GM12878 (cell line): Measurements from ENCODE around the gene PPP1R13B.

ENCODE experiments used
- ATF2 ChIP-seq: IDR thresholded peaks from 2 replicates; pipeline ENCODE4 v1.6.1; 2012; ENCODE audit warnings: low read length, inconsistent platforms
- CTCF ChIP-seq, 3 experiments: IDR thresholded peaks in 2 of 3; conservative IDR thresholded peaks in 1 of 3; 2 replicates each; pipeline ENCODE4 v1.5.1; 2011; ENCODE audit warnings: low read depth in 3 of 3, low read length in 3 of 3, mild to moderate bottlenecking in 3 of 3, control low read depth in 2 of 3, moderate library complexity in 2 of 3, inconsistent platforms in 1 of 3, mixed read lengths in 1 of 3; ENCODE audit not compliant: control insufficient read depth in 2 of 3, insufficient read depth in 1 of 3; ENCODE audit errors: extremely low read depth in 1 of 3
- FOXM1 ChIP-seq: IDR thresholded peaks from 2 replicates; pipeline ENCODE4 v1.6.1; 2012; ENCODE audit warnings: low read depth, mild to moderate bottlenecking, inconsistent platforms, low read length, moderate library complexity
- JUND ChIP-seq: IDR thresholded peaks from 2 replicates; pipeline ENCODE4 v1.6.1; 2012; ENCODE audit warnings: low read depth, mild to moderate bottlenecking, low read length, improper control_type of control experiment, moderate library complexity
- MTA2 ChIP-seq: fragments of 450-650 bp; IDR thresholded peaks from 2 replicates; pipeline ENCODE4 v1.6.1; 2016; ENCODE audit warnings: low read depth, mild to moderate bottlenecking, moderate library complexity
- POLR2AphosphoS5 ChIP-seq: IDR thresholded peaks from 2 replicates; pipeline ENCODE4 v1.6.1; 2011; ENCODE audit warnings: mild to moderate bottlenecking, low read length, inconsistent platforms
- RAD21 ChIP-seq: IDR thresholded peaks from 2 replicates; pipeline ENCODE4 v1.6.1; 2011; ENCODE audit warnings: mild to moderate bottlenecking, low read depth, low read length, moderate library complexity; ENCODE audit not compliant: insufficient read depth
- RBBP5 ChIP-seq: fragments of 200-600 bp; sonication (generic); conservative IDR thresholded peaks from 2 replicates; pipeline ENCODE4 v1.6.1; 2016
- SIN3A ChIP-seq: IDR thresholded peaks from 2 replicates; pipeline ENCODE4 v1.6.1; 2012; ENCODE audit warnings: low read depth, low read length, improper control_type of control experiment

- no peak for TF ChIP-seq JUND
- TF ChIP-seq SIN3A = no peak
- no peak for TF ChIP-seq CTCF (IDR thresholded peaks at IDR 0.05 in 2 of 3, conservative IDR thresholded peaks at IDR 0.05 in 1 of 3; ENCODE audit: control insufficient read depth in 2 of 3, extremely low read depth in 1 of 3, insufficient read depth in 1 of 3, low read depth in 3 of 3, low read length in 3 of 3)
- no peak for TF ChIP-seq FOXM1
- no peak for TF ChIP-seq RBBP5
- no peak for TF ChIP-seq MTA2
- no peak for TF ChIP-seq ATF2
- no peak for TF ChIP-seq POLR2AphosphoS5
- TF ChIP-seq RAD21 = no peak
Observed at GRCh38 chr14:103712633-103713247, 134.6 kb downstream of the PPP1R13B start.
